D721Med (cell line): ENCODE measurements around the gene LPCAT1.

ENCODE experiments used
- DNase-seq: peaks from one replicate; pipeline ENCODE4 v3.0.0; 2011; ENCODE audit warnings: low spot score; ENCODE audit not compliant: insufficient read length
- FAIRE-seq: peaks from 2 replicates; lab custom pipeline; 2011; peaks lifted over from hg19 to GRCh38; lab: Jason Lieb, UNC
- TF ChIP-seq, protein P1 (sequence below): IDR thresholded peaks from 2 replicates; pipeline ENCODE4 v1.5.1; 2012; ENCODE audit warnings: mild to moderate bottlenecking, control low read depth; ENCODE audit not compliant: insufficient read depth; ENCODE audit errors: missing control alignments

The LPCAT1 gene

DNA sequence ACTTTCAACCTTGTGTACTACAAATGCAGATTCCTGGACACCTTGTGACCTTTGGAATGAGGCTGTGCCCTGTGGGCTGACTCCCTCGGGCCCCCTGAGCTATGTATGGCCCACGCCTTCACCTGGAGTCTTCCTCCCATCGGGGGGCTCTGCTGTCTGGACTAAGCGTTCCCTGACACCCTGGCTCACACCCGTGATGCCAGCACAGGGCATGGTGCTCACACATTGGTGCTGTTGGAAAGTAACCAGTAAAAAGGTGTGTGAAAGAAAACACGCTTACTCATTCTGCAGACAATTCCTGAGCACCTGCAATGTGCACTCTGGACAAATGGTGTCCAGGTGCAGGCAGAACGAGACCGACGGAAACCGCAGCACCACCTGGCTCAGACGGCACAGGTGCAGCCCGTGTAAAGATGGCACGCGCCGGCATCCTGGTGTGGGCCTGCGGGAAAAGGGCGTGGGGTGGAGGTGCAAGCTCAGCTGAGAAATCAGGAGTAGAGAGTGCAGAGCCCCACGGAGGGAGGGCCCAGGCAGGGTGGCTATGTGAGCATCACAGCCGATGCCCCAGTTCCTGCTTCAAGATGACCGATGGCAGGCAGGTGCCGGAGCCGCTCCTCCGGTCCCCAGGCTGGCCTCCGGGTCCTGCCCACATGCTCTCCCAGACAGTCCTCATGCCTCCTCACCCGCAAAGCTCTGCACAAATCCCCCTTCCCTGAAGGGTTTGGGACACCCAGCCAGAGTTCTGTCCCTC, 11.0 kb downstream of the LPCAT1 start:
- DNase-seq: no peak
- TF ChIP-seq, protein P1, sequence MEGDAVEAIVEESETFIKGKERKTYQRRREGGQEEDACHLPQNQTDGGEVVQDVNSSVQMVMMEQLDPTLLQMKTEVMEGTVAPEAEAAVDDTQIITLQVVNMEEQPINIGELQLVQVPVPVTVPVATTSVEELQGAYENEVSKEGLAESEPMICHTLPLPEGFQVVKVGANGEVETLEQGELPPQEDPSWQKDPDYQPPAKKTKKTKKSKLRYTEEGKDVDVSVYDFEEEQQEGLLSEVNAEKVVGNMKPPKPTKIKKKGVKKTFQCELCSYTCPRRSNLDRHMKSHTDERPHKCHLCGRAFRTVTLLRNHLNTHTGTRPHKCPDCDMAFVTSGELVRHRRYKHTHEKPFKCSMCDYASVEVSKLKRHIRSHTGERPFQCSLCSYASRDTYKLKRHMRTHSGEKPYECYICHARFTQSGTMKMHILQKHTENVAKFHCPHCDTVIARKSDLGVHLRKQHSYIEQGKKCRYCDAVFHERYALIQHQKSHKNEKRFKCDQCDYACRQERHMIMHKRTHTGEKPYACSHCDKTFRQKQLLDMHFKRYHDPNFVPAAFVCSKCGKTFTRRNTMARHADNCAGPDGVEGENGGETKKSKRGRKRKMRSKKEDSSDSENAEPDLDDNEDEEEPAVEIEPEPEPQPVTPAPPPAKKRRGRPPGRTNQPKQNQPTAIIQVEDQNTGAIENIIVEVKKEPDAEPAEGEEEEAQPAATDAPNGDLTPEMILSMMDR: no peak
- FAIRE-seq: no peak

DNA sequence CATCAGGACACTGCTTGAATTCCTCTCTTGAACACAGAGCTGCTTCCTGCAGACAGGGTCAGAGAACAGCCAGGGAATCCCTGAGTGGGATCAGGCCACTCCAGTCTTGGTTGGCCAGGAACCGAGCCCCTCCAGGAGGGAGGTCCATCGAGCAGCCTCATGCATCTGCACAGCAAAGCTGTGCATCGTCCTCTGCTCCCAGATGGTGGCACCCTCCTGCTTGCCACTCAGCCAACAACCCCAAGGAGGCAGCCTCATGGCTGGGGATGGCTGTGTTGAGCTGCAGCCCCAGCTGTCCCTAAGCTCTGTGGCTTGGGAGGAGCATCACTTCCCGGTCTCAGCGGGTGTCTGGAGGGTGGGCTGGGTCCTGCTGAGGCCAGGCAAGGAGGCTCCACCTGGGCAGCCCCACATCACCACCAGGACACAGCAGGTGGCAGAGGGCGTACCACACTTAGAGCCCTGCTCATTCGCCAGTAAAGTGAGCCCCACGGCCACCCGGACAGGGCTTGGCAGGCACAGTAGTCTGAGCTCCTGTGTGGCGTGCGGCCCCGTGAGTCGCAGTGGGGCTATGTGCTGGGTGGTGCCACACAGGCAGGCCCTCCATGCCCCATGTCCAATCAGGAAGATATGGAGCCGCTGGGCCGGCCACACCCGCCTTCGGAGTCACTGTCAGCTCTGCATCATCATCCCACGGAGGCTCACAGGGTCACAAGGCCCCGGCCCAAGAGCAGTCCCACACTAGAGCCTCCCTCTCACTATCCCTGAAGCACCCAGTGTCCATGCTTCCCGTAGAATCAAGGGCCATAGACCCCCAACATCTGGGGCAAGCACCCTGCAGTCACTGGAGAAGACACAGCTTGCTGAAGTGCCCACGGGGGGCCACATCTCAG, 11.9 kb downstream of the LPCAT1 start:
- TF ChIP-seq, protein P1: peak; percentile 44
- DNase-seq (peak; percentile 82), FAIRE-seq (no peak)

DNA sequence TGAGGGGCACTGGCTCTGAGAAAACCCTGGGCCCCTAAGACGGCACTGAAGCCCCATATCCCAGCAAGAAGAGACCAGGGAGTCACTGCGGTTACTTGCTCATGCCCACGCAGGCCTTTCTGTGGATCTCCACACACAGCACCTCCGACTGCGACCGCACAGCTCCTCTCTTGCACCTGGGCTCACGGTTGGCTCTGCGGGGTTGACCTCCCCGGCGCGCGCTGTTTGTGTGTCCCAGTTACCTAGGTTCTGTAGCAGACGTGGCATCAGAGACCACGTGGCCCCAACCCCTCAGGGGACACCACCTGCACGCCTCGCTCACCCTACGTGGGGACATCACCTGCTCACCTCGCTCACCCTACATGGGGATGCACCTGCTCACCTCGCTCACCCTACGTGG, 12.7 kb downstream of the LPCAT1 start:
- TF ChIP-seq, protein P1: no peak
- FAIRE-seq (no peak), DNase-seq (no peak)

DNA sequence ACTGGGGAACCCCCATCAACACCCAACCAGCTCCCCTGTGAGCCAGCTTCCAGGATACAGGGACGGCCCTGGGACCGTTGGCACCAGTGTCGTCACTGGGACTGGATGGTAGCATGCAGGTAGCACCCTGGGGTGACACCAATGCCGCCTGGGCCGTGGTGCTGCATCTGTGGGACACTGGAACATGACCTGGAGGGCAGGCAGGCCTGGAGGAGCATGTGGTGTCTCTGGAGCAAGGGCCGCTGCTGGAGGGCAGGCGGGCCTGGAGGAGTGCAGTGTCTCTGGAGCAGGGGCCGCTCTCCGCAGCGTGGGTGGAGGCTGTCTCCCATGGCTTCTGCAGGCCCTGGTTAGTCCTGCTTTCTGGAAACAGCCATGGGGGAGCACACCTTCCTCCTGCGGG, 13.1 kb downstream of the LPCAT1 start:
- DNase-seq (no peak), FAIRE-seq (no peak)
- TF ChIP-seq, protein P1: no peak

DNA sequence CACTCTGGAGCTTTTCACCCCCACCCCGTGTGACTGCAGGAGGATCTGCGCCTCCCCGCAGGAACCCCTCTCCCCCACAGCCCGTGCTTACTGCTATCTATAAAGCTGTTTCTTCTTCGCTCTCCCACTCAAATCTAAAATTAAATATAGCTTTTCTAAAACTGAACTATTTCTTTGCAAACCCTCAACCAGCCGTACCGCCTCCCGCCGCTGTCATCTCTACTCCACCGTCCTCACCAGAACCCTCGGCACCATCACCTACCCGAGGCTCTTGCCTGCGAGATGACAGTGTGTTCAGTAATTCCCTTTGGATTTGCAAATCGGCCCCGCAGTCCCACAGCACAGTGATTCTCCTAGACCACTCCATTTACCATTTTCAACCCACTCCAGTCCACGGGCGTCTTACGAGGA, 13.6 kb downstream of the LPCAT1 start:
- TF ChIP-seq, protein P1: no peak
- FAIRE-seq (no peak), DNase-seq (no peak)

DNA sequence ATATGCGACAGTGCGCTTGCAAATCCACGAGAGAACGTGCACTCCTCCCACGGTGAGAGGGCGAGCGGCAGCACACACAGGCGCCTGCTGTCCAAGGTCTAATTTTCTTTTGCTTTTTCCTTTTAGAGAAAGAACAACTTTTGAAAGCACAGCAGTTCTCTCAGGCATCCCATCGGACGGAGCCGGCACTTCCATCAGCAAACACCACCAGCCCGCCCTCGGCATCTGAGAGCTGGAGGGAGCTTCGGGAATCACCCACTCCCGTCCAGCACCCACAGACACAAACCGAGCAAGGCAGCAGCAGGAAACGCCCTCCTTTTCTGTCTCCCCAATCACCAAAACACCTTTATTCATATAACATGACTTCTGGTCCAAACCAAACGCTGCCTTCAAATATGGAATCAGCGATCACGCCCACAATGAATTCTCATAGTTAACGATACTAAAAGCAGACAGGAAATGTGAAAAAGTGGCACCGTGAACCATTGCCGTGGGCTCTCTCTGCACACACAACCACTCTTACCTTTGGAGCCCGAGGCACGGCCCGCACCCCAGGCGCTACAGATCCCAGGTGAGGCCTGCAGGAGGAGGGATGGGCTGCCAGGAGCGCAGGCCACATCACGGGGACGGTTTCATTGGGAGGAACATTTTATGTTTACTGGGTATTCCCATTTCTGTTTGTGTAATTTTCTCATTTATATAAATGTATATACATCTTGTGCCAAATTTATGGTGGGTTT, 14.2 kb downstream of the LPCAT1 start:
- DNase-seq (no peak), FAIRE-seq (no peak)
- TF ChIP-seq, protein P1: no peak
